K562 (cell line): Measurements from ENCODE around the gene STK4. TPM values are rescaled to one million over a fixed set of nuclear protein-coding genes. Genes with fewer than 3 reads are reported as not detected.

Experiments used
- ATAC-seq: fragments of 200-7000 bp; cut with Tn5 transposase; 3 replicates; pipeline ENCODE4 v1.9.1; 2020; ENCODE audit warnings: moderate library complexity
- BruUV-seq: library from RNA; stranded (reverse); fragments of 400-500 nt; replicated peaks from 2 replicates; lab custom pipeline; 2021; lab: Mats Ljungman, UMichigan
- CTCF ChIA-PET: fragments of 300-600 bp; formaldehyde crosslinking; extraction: SDS; loops from one replicate; lab custom pipeline; 2021; ENCODE audit warnings: low intra/inter-chr PET ratio; lab: Yijun Ruan, JAX
- POLR2A ChIA-PET: fragments of 300-600, 350-650 bp; sonication (Branson Sonifier 250); formaldehyde crosslinking; extraction: SDS; loops from one replicate; lab custom pipeline; 2021; ENCODE audit warnings: antibody characterized with exemption, inconsistent platforms; lab: Yijun Ruan, JAX
- DNase-seq, 4 experiments: peaks; one replicate each; pipeline versions ENCODE4 v3.0.0 to v3.0.0-alpha.2; 2011 to 2018; ENCODE audit warnings: low spot score in 3 of 4, mixed read lengths in 3 of 4; ENCODE audit errors: extremely low read depth in 1 of 4
- FAIRE-seq: peaks from 2 replicates; lab custom pipeline; 2011; peaks lifted over from hg19 to GRCh38; lab: Jason Lieb, UNC
- H2AFZ ChIP-seq: 2 replicates; pipeline ENCODE4 v1.6.0; 2011; ENCODE audit warnings: low read depth, low read length, control low read depth, inconsistent platforms
- H3K27ac ChIP-seq: fragments of 200-600 bp; 3 replicates; pipeline ENCODE4 v1.8.0; 2011; ENCODE audit warnings: low read depth, mild to moderate bottlenecking, control low read depth, inconsistent platforms, low read length, moderate library complexity, mixed read lengths; ENCODE audit errors: extremely low read depth
- H3K27me3 ChIP-seq, 2 experiments: fragments of 300-600 bp in 1 of 2; 2 replicates in 1 of 2; 3 replicates in 1 of 2; pipeline versions ENCODE4 v1.6.0 to v1.8.0; 2011; ENCODE audit warnings: inconsistent platforms in 2 of 2, low read length in 2 of 2, mild to moderate bottlenecking in 1 of 2, mixed read lengths in 1 of 2, moderate library complexity in 1 of 2; ENCODE audit not compliant: control insufficient read depth in 2 of 2, insufficient read depth in 2 of 2
- H3K36me3 ChIP-seq: fragments of 300-600 bp; 3 replicates; pipeline ENCODE4 v1.8.0; 2011; ENCODE audit warnings: mild to moderate bottlenecking, low read length, inconsistent platforms; ENCODE audit not compliant: control insufficient read depth, insufficient read depth
- H3K4me1 ChIP-seq, 2 experiments: fragments of 200-600 bp in 1 of 2; replicated peaks in 1 of 2; 2 replicates in 1 of 2; 3 replicates in 1 of 2; pipeline versions ENCODE4 v1.5.1 to v1.8.0; 2011; ENCODE audit warnings: inconsistent platforms in 2 of 2, low read length in 2 of 2, mild to moderate bottlenecking in 1 of 2, mixed read lengths in 1 of 2, moderate library complexity in 1 of 2; ENCODE audit not compliant: control insufficient read depth in 2 of 2, insufficient read depth in 2 of 2
- H3K4me2 ChIP-seq: 2 replicates; pipeline ENCODE4 v1.6.1; 2011; ENCODE audit warnings: low read length, control low read depth, inconsistent platforms, mixed read lengths; ENCODE audit not compliant: insufficient read depth
- H3K4me3 ChIP-seq: fragments of 200-600 bp; sonication (generic), shearing (Covaris generic); 2 replicates; pipeline ENCODE4 v1.5.1; 2016; ENCODE audit warnings: control low read depth, inconsistent platforms
- H3K79me2 ChIP-seq: fragments of 200-600 bp; 3 replicates; pipeline ENCODE4 v1.8.0; 2011; ENCODE audit warnings: low read length, inconsistent platforms; ENCODE audit not compliant: control insufficient read depth, insufficient read depth
- H3K9ac ChIP-seq, 2 experiments: 2 replicates each; pipeline versions ENCODE4 v1.6.0 to v1.6.1; 2011; ENCODE audit warnings: low read depth in 2 of 2, low read length in 2 of 2, control low read depth in 1 of 2, inconsistent platforms in 1 of 2, mild to moderate bottlenecking in 1 of 2, mixed read lengths in 1 of 2; ENCODE audit not compliant: insufficient read depth in 1 of 2
- H3K9me1 ChIP-seq: one replicate; pipeline ENCODE4 v1.6.0; 2011; ENCODE audit warnings: inconsistent platforms, mild to moderate bottlenecking, low read length, moderate library complexity; ENCODE audit not compliant: control insufficient read depth, insufficient read depth
- H3K9me3 ChIP-seq: replicated peaks from 2 replicates; pipeline ENCODE4 v1.5.1; 2011; ENCODE audit warnings: low read depth, low read length, inconsistent platforms; ENCODE audit not compliant: control insufficient read depth, insufficient read depth
- H4K20me1 ChIP-seq: replicated peaks from 2 replicates; pipeline ENCODE4 v1.6.1; 2011; ENCODE audit warnings: low read length, inconsistent platforms, mixed read lengths; ENCODE audit not compliant: control insufficient read depth, insufficient read depth
- CHD2 ChIP-seq: IDR thresholded peaks from 2 replicates; pipeline ENCODE4 v1.6.1; 2011; ENCODE audit warnings: low read depth, low read length
- FOXO4 ChIP-seq: fragments of 450-650 bp; formaldehyde crosslinking; IDR thresholded peaks from 2 replicates; pipeline ENCODE4 v1.4.0; 2020; ENCODE audit warnings: mild to moderate bottlenecking, moderate library complexity
- GTF2F1 ChIP-seq: IDR thresholded peaks from 2 replicates; pipeline ENCODE4 v1.6.1; 2011; ENCODE audit warnings: low read depth, low read length, improper control_type of control experiment
- JUND ChIP-seq, 2 experiments: IDR thresholded peaks; 2 replicates in 1 of 2; 3 replicates in 1 of 2; pipeline ENCODE4 v1.6.1; 2011; ENCODE audit warnings: borderline replicate concordance in 2 of 2, low read depth in 2 of 2, low read length in 2 of 2, improper control_type of control experiment in 1 of 2, missing biosample characterization in 1 of 2, missing genetic modification characterization in 1 of 2, missing genetic modification reagents in 1 of 2
- KLF13 ChIP-seq: fragments of 450-650 bp; IDR thresholded peaks from 2 replicates; pipeline ENCODE4 v1.6.1; 2016; ENCODE audit warnings: missing genetic modification characterization, low read depth, mild to moderate bottlenecking, missing compliant biosample characterization, moderate library complexity, borderline replicate concordance
- MBD1 ChIP-seq: fragments of 250-450 bp; sonication (Bioruptor Pico); IDR thresholded peaks from 2 replicates; pipeline ENCODE4 v1.8.0; 2022; ENCODE audit warnings: inconsistent platforms
- NR1H2 ChIP-seq: sonication (generic); formaldehyde crosslinking; IDR thresholded peaks from 2 replicates; pipeline ENCODE4 v1.4.0; 2020; ENCODE audit warnings: mild to moderate bottlenecking, missing genetic modification reagents
- SRSF1 ChIP-seq: fragments of 200-400 bp; formaldehyde crosslinking; IDR thresholded peaks from 2 replicates; pipeline ENCODE4 v1.6.1; 2017; ENCODE audit warnings: mild to moderate bottlenecking, low read depth, low read length, moderate library complexity
- SUPT5H ChIP-seq: fragments of 450-650 bp; IDR thresholded peaks from 2 replicates; pipeline ENCODE4 v1.6.1; 2016
- USF2 ChIP-seq: sonication (generic); formaldehyde crosslinking; IDR thresholded peaks from 2 replicates; pipeline ENCODE4 v1.5.0; 2020; ENCODE audit warnings: missing genetic modification reagents
- ZNF12 ChIP-seq: sonication (generic); formaldehyde crosslinking; IDR thresholded peaks from 2 replicates; pipeline ENCODE4 v1.4.0; 2020; ENCODE audit warnings: mild to moderate bottlenecking, missing genetic modification reagents
- WGBS: fragments of 100-300 bp; shearing (Covaris generic); methylation state at CpG from one replicate; pipeline ENCODE4 v1.1.6; 2016; ENCODE audit warnings: low coverage, mixed read lengths; ENCODE audit not compliant: insufficient coverage; ENCODE audit errors: missing lambda C conversion rate; 5-methylcytosine and 5-hydroxymethylcytosine counted together
- in situ Hi-C: fragments of 300-500 bp; cut with MboI; formaldehyde crosslinking; loops from 4 replicates; pipeline ENCODE4 v1.15.0; 2018; ENCODE audit warnings: inconsistent platforms, mixed read lengths
- intact Hi-C: fragments of 100-400 bp; cut with micrococcal nuclease; formaldehyde crosslinking; loops from 2 replicates; pipeline ENCODE4 v1.14.2; 2022
- polyA plus RNA-seq, 8 experiments: library from polyadenylated mRNA; depleted of rRNA in 4 of 8; stranded (reverse) in 5 of 8; unstranded in 3 of 8; fragments of >200 nt; fragmentation: Nextera tagmentation in 2 of 8; fragmentation: Illumina TruSeq in 1 of 8; extraction: Ambion mirVana in 2 of 8; extraction: Trizol in 1 of 8; gene quantifications; 2 replicates each; pipeline versions ENCODE4 v1.2.1 to v1.2.3, GENCODE V29; 2011 to 2014; ENCODE audit warnings: inconsistent platforms in 1 of 8, missing spikeins in 1 of 8
- total RNA-seq, 7 experiments: library from RNA; depleted of rRNA in 6 of 7; stranded (reverse); fragments of >200 nt in 6 of 7; fragmentation: Illumina TruSeq in 2 of 7; extraction: Trizol in 2 of 7; gene quantifications; 2 replicates each; pipeline versions ENCODE4 v1.2.1 to v1.2.3, GENCODE V29; 2011 to 2021; ENCODE audit warnings: low replicate concordance in 1 of 7

The STK4 gene
- total and polyA plus RNA-seq, 9 of the 15 experiments (the other 6 are each of a cell fraction or from before 2014, with no cell fraction given): 11.9 to 30.6 (median 22.2) TPM

- peaks cover 37% of the 10 kb centered on the region for H3K36me3 ChIP-seq
- H3K79me2 ChIP-seq: no peaks in the 10 kb centered on the region; the same call in 2 of the 3 replicates
- no peaks in the 10 kb centered on the region for H3K4me1 ChIP-seq
- no peak overlapping the region for H3K4me2 ChIP-seq
- H3K9ac ChIP-seq: no peak overlapping the region
- no peaks in the 10 kb centered on the region for H3K27me3 ChIP-seq
- no peak for ATAC-seq
- in situ Hi-C loops: no loop called here
- no peaks in the 10 kb centered on the region for H3K9me1 ChIP-seq
- H3K9me3 ChIP-seq: no peaks in the 10 kb centered on the region
- intact Hi-C loops: no loop called here
- 86% methylated on average over 4 of the region's 4 CpGs for WGBS
- ChIA-PET POLR2A (interaction anchor here (1.2 kb wide), 1 partner anchor 11 kb away, joined by 3 read pairs; no protein-coding TSS in a partner anchor), CTCF (no interaction called here)
- DNase-seq: no peak
- H2AFZ ChIP-seq: no peak overlapping the region
- TF ChIP-seq USF2 (CRISPR knock-in tag): no peak
- no peak for TF ChIP-seq GTF2F1
- TF ChIP-seq KLF13 (tag): no peak
- FAIRE-seq: no peak
- H3K27ac ChIP-seq: no peak overlapping the region
- BruUV-seq: no TSS peak
- H4K20me1 ChIP-seq: no peaks in the 10 kb centered on the region
- H3K4me3 ChIP-seq: no peak overlapping the region
Observed at GRCh38 chr20:45055056-45055455, 88.7 kb downstream of the STK4 start.

- no peaks in the 10 kb centered on the region; the same call in 2 of the 3 replicates for H3K79me2 ChIP-seq
- no peak for ATAC-seq
- H3K27me3 ChIP-seq: no peaks in the 10 kb centered on the region
- no peak overlapping the region for H2AFZ ChIP-seq
- no peaks in the 10 kb centered on the region for H3K9me1 ChIP-seq
- WGBS: 83% methylated on average over 8 of the region's 8 CpGs
- POLR2A ChIA-PET: interaction anchor here (0.6 kb wide), 2 partner anchors 56 to 154 kb away, joined by 3 read pairs; no protein-coding TSS in a partner anchor
- H3K4me3 ChIP-seq: no peak overlapping the region
- H3K36me3 ChIP-seq: peaks cover 43% of the 10 kb centered on the region
- H3K27ac ChIP-seq: no peak overlapping the region
- H3K4me2 ChIP-seq: no peak overlapping the region
- CTCF ChIA-PET: no interaction called here
- intact Hi-C loops: no loop called here
- H4K20me1 ChIP-seq: no peaks in the 10 kb centered on the region
- in situ Hi-C loops: no loop called here
- H3K9me3 ChIP-seq: no peaks in the 10 kb centered on the region
- no TSS peak for BruUV-seq
- DNase-seq: no peak
- H3K9ac ChIP-seq: no peak overlapping the region
- FAIRE-seq: no peak
- no peaks in the 10 kb centered on the region for H3K4me1 ChIP-seq
- no peak for TF ChIP-seq FOXO4
- no peak for TF ChIP-seq MBD1 (CRISPR knock-in tag)
- TF ChIP-seq JUND (IDR thresholded peaks at IDR 0.05; ENCODE audit: borderline replicate concordance, low read depth, low read length): no peak
- no peak for TF ChIP-seq JUND (tag; IDR thresholded peaks at IDR 0.05; ENCODE audit: borderline replicate concordance, low read depth, low read length)
- TF ChIP-seq SRSF1: no peak
- no peak for TF ChIP-seq CHD2
- TF ChIP-seq NR1H2 (CRISPR knock-in tag): no peak
- no peak for TF ChIP-seq ZNF12
- no peak for TF ChIP-seq SUPT5H
Observed at GRCh38 chr20:45056473-45057173, 90.3 kb downstream of the STK4 start.
